ENCODE measurements around the gene ANKRA2.
"Not testable (repeated sequence)": the region's sequence is repeated elsewhere in the genome, so short reads cannot be mapped to it uniquely, and the experiment has no call there.

ANKRA2 gene

DNA sequence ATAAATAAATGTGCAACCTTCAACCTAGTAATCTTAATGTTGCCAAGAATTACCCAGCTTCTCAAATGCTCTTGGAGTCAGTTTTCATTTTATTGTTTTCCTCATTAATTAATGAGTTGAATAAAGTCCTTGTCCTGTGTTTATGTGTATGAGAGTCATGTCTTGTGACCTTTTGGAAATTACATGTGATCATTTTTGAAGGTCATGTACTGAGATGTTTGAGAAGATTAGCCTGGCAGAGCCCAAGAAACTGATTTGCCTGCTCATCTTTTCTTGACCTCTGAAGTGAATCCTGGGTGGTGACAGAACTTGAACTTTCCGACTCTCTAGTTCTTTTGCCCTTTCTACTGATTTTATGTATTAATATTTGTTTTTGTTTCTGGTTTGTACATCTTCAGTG is 15.4 kb downstream of the ANKRA2 start:
- DNase-seq: no peak

DNA sequence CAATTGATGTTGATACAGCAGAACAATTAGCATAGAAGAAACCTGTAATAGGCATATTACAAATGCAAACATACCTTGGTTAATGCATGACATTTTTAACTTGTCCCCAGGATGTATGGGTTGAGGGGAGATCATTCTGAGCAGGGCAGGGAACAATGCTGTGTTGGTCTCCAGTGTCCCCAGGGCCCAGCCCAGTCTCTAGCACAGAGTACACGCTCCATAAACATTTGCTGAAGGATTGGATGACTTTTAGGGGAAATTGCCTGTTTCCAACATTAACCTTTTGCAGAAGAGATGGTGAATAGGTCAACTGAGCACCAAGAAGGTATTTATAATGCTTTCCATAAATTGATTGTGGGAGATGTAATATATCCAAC is 20.0 kb downstream of the ANKRA2 start:
- no peak for DNase-seq

DNA sequence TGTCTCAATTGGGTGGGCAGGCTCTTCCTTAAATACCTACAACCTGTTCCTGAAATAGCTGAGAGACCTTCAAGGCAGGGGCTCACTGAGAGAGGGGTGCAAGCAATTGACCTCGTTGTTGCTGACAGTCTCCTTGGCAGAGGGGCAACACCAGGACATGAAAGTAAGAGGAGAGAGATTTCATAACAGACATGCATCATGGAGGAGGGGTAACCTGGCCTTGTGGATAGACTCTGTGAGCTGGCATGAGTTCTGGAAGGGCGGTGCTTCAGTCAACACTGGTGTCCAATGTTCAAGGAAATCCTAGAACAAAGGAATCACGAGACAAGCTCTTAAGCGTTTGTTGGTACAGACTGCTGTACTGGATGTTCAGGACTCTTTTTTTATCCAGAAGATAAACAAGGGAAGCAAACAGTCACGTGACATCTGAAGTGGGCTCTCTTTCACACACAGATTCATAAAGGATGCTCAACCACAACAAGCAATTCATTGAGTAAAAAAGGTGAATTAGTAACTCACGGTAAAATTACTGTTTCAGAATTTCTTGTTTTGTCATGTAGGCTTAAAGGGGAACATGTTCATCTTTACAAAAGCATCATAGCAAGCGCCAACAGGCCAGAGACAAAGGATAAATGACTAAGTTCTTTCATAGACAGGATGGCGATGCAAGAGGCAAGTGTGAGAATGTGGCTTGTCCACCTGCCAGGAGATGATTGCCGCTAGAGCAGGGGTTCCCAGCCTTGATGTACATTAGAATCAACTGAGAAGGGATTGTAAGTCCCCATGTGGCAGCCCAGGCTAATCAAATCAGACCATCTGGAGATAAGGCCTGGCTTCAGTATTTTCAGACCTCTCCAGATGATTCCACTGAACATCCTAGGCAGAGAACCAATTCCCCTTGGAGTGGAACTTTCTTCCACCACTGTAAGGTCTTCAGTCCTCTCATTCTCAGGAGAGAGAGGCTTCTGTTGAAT is 20.7 kb downstream of the ANKRA2 start:
- DNase-seq: no peak

DNA sequence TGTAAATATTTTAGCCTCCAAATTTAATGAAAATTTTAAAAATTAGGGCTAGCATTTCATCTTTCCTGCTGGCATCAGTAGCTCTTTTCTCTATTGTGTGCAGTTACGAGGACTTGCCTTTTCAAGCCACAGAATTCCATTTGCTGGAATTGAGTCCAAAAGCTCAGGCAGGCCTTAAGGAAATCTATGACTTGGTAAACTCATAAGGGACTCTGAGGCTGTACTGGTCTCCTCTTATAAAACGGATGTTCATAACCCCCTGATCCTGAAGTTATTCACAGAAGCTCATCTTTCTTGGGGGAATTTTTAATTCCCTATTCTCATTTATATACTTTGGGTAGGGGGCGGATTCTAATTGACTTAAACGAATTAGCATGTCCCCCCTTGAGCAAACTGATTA is 23.4 kb downstream of the ANKRA2 start:
- DNase-seq: no peak

DNA sequence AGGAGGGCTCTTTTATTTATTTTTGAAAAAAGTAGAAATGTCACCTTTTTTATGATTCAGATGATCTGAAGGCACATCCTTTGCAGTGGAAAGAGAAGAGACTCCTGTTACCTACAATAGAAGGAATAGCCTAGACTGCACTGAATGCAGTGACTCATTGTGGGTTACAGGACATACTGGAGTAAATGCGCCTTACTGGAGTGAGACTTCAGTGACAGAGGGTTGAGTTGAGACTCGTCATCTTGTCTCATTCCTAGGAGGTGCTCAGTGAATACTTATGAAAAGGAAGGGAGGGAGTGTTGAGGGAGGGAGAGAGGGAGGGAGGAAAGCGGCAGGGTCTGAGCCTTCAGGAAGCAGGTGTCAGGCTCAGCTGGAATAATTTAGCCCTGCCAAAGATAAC is 25.2 kb downstream of the ANKRA2 start:
- no peak for DNase-seq

DNA sequence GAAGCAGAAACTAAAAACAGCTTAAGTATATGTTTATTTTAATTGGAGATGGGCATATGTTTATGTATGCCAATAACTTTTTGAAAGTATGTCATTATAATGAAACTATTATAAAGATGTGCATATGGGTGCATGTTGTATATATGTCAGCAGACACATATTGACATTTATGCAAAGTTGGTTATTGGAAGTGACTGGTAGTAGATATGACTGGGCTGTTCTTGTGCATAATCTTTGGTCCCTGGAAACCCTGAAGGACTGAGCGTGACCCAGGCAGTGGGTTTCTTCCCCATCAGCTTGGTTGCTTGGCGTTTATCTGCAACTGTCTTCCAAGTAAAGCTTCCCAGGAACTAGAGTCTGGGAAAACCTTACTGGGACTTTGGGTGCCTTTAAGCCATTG is 25.7 kb downstream of the ANKRA2 start:
- no peak for DNase-seq

DNA sequence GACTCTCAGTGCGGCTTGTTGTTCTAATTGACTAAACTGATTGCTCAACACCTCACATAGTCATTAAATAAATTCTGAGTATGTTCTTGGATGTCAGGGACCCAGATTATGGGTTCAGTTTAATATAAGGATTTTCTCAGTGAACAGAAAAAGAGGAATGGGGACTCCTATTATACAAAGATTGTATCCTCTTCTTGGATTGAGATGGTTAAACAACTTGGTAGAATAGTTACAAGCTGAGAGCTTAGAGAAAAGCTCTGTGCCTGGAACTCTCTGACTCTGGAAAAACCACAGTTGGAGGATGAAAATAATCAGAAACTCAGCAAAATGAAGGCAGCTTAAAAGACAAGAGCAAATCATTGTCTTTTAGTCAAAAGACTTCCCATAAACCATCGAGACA is 30.5 kb downstream of the ANKRA2 start:
- no peak for DNase-seq

DNA sequence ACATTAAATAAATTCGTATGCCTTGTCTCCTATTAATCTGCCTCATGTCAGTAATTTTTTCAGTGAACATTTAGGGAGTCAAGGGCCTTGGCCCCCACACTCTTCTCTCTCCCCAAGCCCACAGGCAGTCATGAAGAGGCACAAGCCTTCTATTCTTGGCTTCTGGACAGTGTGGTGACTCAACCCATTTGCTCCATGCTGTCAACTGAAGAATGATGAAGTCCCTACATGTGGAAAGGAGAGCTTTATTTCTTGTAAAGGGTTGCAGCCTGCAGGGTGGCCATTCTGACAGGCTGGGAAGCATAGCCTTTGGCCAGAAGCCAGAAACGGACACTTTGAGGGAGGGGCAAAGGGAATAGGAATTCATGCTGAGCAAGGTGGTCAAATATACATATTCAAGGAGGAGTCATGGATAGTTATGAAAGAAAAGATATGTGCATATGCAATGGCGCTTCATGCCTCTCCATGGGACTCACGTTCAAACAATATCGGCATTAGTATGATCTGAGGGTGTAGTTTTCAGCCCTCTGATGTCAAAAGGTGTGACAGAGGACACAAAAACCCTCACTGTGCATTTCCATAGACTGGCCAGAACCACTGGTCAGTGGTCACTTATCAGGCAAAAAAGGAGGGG is 31.3 kb downstream of the ANKRA2 start:
- no peak for DNase-seq

DNA sequence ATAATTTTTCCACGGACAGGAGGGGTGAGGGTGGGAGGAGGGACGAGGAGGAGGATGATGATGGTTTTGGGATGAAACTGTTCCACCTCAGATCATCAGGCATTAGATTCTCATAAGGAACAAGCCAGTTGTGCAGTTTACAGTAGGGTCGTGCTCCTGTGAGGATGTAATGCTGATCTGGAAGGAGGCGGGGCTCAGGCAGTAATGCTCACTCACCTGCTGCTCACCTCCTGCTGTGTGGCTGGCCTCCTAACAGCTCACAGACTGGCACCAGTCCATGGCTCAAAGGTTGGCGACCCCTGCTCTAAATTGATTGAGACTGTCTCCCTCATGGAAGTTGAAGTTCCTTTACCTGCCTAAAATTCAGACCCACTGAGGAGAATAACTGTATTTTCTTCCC is 33.2 kb downstream of the ANKRA2 start:
- DNase-seq: no peak

DNA sequence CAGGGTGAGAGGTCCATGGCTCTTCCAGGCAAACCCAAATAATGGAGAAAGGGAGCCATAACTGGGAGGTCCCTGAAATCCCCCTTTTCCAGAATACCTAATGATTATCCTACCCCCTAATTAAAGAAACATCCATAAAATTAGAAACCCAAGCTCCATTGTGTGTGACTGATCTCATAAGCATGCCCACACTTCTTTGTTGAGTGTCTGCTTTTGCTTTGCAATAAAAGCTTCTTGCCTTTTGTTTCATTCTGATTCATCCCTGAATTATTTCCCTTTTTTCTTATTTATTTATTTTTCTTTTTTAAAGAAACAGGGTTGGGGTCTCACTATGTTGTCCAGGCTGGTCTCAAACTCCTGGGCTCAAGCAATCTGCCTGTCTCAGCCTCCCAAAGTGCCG is 34.1 kb downstream of the ANKRA2 start:
- DNase-seq: no peak

DNA sequence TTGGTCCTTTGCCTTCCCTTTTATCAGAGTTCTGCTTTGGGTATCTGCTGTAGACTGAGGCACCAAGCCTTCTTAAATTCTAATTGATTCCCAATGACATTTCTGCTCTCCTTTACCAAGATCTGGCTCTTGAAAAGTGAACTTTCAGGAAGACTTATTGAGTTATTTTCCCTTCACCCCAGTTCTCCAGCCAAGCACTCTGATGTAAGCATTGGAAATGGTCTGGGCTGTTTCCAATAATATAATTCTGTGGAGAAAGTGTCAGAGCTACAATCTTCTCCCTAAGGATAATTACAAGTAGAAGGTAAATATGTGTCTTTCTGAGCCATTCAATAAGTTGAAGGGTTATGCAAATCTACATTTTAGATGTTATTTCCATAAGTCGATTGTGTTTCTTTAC is 36.4 kb downstream of the ANKRA2 start:
- DNase-seq: no peak

DNA sequence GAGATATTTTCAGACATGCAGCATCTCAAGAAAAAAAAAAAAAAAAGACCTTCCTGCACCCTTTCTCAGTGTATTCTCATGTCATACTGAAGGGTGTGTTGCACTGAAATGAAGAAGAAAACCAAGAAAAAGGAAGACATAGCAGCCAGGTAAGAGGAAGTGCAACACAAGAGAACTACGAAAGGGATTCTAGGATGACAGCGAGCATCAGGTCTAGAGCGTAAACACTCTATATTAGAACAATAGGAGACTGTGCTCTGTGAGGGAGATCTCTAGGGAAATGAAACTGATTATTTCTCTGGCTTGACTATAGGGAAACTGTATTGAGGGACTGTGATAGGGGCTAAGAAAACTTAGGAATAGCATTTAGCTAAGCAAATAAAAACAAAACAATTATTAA is 37.2 kb downstream of the ANKRA2 start:
- no peak for DNase-seq

DNA sequence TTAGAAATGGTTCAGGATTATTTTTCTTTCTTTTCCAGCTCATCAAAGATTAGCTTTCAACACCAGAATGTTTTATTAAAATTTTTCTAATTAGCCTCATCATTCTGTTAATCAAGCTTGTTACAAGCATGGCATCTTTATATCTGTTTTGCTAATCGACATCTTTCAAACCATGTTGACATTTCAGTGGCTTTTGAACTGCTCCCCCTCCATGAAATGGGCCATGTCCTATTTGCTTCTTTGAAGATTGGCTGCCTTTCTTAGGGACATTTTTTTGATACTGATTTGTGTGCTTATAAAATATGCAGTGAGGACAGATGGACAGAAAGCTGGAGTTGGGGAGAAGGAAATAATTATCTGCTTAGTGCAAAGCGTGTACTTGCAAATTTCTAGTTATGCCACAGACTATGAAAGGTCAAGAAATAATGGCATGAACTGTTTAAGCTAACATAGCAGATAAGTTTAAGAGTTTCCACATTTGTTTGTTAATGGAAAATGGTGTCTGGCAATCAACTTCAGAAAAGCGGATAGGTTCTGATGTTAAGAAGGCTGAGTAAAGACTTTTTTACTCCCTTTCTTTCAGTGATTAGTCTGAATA is 39.7 kb downstream of the ANKRA2 start:
- DNase-seq: no peak

DNA sequence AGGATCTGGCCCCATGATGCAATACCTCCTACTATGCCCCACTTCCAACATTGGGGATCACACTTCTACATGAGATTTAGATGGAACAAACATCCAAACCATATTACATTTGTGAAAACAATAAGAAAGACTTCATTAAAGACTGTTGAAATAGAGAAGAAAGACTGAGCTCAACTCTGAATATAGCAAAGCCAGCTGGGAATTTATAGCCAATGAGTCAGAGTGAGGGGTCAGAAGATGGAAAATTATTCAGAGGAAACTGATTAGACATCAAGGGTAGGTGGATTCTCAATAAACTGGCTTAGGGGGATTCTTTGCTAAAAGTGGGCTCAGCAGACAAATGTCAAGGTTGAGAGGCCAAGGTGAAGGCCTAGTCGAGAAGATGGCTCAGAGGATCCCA is 41.6 kb downstream of the ANKRA2 start:
- DNase-seq: no peak

DNA sequence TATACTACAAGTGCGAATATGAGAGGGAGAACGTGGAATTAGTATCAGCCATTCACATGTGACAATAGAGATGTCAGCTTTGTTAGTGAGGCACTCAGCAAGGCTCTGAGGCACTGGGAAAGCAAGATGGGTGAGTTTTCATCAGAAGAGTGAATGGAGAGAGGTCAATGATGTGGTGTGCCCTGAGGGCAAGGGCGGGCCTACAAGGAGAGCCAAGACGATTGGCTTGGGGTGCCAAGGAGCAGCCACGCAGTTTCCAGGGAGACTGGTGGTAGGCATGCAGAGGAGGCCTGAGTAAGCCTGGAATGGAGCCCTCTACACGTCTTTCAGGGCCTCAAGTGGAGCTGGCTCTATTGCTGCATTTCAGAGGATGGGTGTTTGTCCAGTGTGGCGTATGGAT is 42.5 kb downstream of the ANKRA2 start:
- no peak for DNase-seq

DNA sequence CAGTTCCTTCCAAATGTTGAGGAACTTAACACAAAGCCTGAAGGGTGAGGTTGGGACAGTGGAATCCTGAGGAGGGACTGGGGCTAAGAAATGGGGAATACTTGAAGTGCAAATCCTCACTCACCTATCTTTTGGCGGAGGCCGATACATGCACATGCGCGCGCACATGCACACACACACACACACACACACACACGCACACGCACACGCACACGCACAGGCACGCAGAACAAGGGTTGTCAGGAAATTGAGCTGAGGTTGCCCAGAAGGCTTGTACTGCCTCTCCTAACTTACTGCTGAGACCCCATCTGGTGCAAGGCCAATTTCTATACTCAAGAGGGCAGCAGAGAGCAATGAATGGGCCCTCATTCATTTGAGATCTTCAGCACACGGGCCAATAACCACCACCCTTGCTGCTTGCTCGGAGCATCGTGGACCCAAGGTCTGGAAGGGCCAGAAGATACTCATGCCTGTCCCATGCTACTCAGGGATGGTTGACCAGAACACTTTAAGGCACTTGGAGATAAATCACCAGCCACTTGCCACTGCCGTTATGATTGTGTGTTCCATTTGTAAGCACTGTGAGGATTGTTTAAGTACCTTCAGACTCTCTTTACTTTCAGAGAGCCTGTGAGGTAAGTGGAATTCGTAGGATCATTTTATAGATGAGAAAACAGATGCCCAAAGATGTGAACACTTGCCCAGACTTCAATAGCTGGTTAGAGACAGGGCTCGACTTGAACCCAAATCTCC is 45.7 kb downstream of the ANKRA2 start:
- DNase-seq: peak; percentile 73 to 78

DNA sequence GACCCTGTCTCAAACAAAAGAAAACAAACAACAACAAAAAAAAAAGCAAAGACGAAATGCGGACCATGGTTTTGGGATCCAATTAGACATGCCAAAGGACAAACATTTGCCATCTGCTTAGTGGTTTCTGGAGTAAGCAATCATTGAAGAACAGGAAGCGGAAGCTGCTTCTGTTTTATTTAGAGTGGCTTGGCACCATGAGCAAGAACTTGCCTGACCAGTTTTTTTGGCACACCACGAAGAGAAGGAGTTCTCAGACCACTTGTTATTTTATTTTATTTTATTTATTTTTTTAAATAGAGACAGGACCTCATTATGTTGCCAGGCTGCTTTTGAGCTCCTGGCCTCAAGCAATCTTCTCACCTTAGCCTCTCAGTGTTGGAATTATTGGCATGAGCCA is 50.2 kb downstream of the ANKRA2 start:
- DNase-seq: peak in 1 of 2 donors; percentile 21

DNA sequence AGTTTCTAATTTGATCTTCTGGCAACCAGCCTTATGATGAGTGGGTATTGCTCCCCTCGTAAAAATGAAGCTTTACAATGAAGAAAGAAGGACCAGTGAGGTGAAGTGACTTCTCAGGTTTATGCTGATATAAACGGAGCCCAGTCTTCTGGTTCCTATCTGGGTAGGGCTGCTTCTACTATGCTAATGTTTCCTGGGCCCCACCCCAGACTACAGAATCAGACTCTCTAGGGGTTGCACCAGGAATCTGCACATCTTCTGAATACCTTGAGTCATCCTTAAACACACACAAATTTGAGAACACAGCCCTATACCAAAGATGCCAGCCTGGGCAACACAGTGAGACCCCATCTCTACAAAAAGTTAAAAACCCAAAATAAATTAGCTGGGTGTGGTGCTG is 51.0 kb downstream of the ANKRA2 start:
- no peak for DNase-seq

DNA sequence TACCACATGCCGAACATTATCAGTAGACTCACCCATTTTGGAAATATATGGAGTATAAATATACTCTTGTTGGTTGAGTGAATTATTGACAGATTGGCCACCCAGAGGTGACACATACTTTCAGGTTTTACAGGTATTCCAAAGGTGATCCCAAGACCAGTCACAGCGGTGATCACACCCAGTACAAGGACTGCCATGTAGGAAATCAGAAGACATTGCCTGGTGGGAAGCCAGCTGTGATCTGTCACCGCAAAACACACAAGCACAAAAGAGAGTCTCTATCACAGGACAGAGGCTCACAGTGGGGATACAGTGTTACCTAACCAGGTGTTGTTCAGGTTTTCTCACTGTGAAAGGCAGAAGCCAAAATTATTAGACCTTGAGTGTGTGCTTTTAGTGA is 51.4 kb downstream of the ANKRA2 start:
- DNase-seq: no peak

DNA sequence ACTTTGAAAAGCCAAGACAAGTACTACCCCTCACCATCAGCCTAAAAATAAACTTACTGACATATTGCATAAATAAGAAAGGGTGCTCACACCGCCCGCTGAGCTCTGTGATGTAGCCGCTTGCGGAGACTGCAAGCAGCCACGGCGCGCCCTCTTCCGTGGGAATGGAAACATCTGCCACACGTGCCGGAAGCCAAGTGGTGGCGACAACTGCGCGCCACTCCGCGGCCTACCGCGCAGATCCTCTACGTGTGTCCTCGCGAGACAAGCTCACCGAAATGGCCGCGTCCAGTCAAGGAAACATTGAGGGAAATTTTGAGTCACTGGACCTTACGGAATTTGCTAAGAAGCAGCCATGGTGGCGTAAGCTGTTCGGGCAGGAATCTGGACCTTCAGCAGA is 56.9 kb downstream of the ANKRA2 start:
- DNase-seq: not testable (repeated sequence)

DNA sequence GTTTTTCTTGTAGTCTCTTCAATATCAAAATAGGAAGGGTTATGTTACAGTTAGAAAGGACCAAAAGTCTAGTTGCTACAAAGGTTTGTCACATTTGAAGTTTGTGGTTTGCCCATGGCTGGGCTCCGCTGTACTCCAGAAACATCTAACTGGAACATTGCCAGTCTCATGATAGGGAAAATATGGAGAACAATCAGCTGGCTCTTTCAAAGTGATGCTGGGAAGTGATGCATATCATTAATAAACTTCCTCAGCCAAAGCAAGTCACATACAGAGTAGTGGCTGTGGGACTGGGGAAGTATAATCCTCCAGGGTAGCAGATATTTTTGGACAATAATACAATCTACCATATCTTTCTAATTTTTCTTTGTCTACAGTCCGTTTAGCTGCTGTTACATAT is 58.4 kb downstream of the ANKRA2 start:
- DNase-seq: no peak

DNA sequence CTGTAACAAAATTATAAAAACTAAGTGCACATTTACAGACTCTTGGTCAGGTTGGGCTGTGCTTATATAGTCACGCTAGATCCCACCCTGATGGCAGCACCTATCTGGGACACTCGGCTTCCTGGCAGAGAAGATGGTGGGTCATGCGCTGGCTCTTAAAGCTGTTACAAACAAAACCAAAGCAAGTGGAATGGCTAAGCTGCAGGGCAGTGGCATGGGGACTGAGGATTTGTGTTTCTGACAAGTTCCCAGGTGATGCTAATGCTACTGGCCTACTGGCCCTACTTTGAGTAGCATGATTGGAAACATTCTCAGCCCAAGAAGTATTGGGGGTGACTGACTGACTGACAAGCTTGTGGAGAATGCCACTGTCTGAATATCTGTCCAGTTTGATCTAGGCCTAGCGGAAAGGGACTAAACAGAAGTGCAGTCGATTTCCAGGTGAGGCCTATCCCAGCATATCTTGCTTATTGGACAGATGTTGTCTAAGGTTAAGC is 58.9 kb downstream of the ANKRA2 start:
- no peak for DNase-seq

Data from inflammatory macrophage (primary cell).